Measurements from ENCODE around the gene GALNTL6.

- TF ChIP-seq CTCF (IDR thresholded peaks at IDR 0.05) (no peak), POLR2A (IDR thresholded peaks at IDR 0.05) (no peak)
These were observed 1201.6 kb downstream of the GALNTL6 start for GRCh38 chr4:173014836-173015235.

All from testis (tissue), 2 donors.